Panc1 (cell line): ENCODE measurements around the gene BMP7. TPM values are rescaled to one million over a fixed set of nuclear protein-coding genes. Genes with fewer than 3 reads are reported as not detected.

Source experiments
- ATAC-seq: fragments of 200-7000 bp; cut with Tn5 transposase; 2 replicates; pipeline ENCODE4 v1.9.1; 2020; ENCODE audit warnings: mild to moderate bottlenecking, moderate library complexity
- BruUV-seq: library from RNA; stranded (reverse); fragments of 400-500 nt; replicated peaks from 2 replicates; lab custom pipeline; 2021; lab: Mats Ljungman, UMichigan
- CTCF ChIA-PET: fragments of 300-600 bp; sonication (Branson Sonifier 250); formaldehyde crosslinking; loops from one replicate; lab custom pipeline; 2022; ENCODE audit warnings: antibody characterized with exemption; lab: Charles Lee
- POLR2A ChIA-PET: fragments of 300-600 bp; sonication (Branson Sonifier 250); formaldehyde crosslinking; loops from one replicate; lab custom pipeline; 2022; ENCODE audit warnings: antibody characterized with exemption; lab: Charles Lee
- DNase-seq: peaks from one replicate; pipeline ENCODE4 v3.0.0-alpha.2; 2010; ENCODE audit warnings: low read depth, low spot score
- H3K27ac ChIP-seq: 2 replicates; pipeline ENCODE4 v1.5.1; 2011; ENCODE audit warnings: mild to moderate bottlenecking, low read length, inconsistent platforms
- H3K27me3 ChIP-seq: fragments of 200-500 bp; sonication (Bioruptor generic); 2 replicates; pipeline ENCODE4 v1.6.0; 2014; ENCODE audit warnings: low read length, inconsistent platforms; ENCODE audit not compliant: control insufficient read depth, insufficient read depth
- H3K36me3 ChIP-seq: fragments of 200-500 bp; sonication (Bioruptor generic); 2 replicates; pipeline ENCODE4 v1.5.1; 2014; ENCODE audit warnings: inconsistent platforms, mild to moderate bottlenecking, low read length, moderate library complexity; ENCODE audit not compliant: control insufficient read depth, insufficient read depth
- H3K4me1 ChIP-seq: 2 replicates; pipeline ENCODE4 v1.5.1; 2011; ENCODE audit warnings: inconsistent platforms, mild to moderate bottlenecking, low read length, moderate library complexity; ENCODE audit not compliant: control insufficient read depth, insufficient read depth
- H3K4me3 ChIP-seq, 2 experiments: 2 replicates each; pipeline ENCODE4 v1.5.1; 2011 to 2012; ENCODE audit warnings: low read depth in 2 of 2, low read length in 2 of 2, mild to moderate bottlenecking in 2 of 2, inconsistent platforms in 1 of 2, moderate library complexity in 1 of 2
- H3K9me3 ChIP-seq: fragments of 200-500 bp; sonication (Bioruptor generic); 2 replicates; pipeline ENCODE4 v1.5.1; 2014; ENCODE audit warnings: low read depth, mild to moderate bottlenecking, inconsistent platforms, low read length, moderate library complexity; ENCODE audit not compliant: control insufficient read depth, insufficient read depth
- CTCF ChIP-seq: fragments of 450-650 bp; IDR thresholded peaks from 2 replicates; pipeline ENCODE4 v1.5.1; 2017; ENCODE audit warnings: mild to moderate bottlenecking
- POLR2AphosphoS5 ChIP-seq: IDR thresholded peaks from 2 replicates; pipeline ENCODE4 v1.6.1; 2012; ENCODE audit warnings: mild to moderate bottlenecking, low read depth, low read length, moderate library complexity
- REST ChIP-seq, 2 experiments: IDR thresholded peaks; 2 replicates each; pipeline ENCODE4 v1.6.1; 2011 to 2012; ENCODE audit warnings: low read depth in 2 of 2, control low read depth in 1 of 2, low read length in 1 of 2, mild to moderate bottlenecking in 1 of 2, moderate library complexity in 1 of 2; ENCODE audit not compliant: insufficient read depth in 1 of 2
- SIN3A ChIP-seq: IDR thresholded peaks from 2 replicates; pipeline ENCODE4 v1.6.1; 2012; ENCODE audit warnings: low read depth, mild to moderate bottlenecking, low read length, moderate library complexity, borderline replicate concordance; ENCODE audit not compliant: insufficient read depth
- TCF7L2 ChIP-seq: IDR thresholded peaks from 2 replicates; pipeline ENCODE4 v1.6.1; 2011; ENCODE audit warnings: mild to moderate bottlenecking, low read depth, low read length, inconsistent platforms
- in situ Hi-C: cut with HindIII; loops from 2 replicates; pipeline ENCODE4 v1.10.0; 2016; ENCODE audit warnings: low sequenced_read_pairs, low pct_unique_long_range_greater_than_20kb
- intact Hi-C: fragments of 100-400 bp; cut with micrococcal nuclease; formaldehyde crosslinking; loops from one replicate; pipeline ENCODE4 v1.10.0; 2022; ENCODE audit not compliant: unreplicated experiment
- total RNA-seq: library from RNA; stranded (reverse); gene quantifications from one replicate; pipeline ENCODE4 v1.2.1, GENCODE V29; 2021; ENCODE audit not compliant: unreplicated experiment

The BMP7 gene
- total RNA-seq, 1 experiment from 2014 or later, result 11.5 TPM

DNA sequence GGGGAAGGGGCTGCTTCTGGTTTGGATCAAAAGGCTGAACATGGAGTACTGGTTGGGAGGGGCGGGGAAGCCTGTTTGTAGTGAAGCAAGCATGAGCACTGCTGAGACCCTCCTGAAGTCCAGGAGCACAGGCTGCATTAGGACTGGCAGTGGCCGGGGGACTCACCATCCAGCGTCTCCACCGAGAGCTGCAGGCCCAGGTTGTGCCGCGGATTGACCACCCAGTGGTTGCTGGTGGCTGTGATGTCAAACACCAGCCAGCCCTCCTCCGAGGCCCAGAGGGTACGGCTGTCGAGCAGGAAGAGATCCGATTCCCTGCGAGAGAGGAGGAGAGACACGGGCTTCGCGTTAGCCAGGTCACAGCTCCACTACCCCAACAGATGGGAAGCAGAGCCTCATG is 64.1 kb downstream of the BMP7 start:
- ATAC-seq (no peak), DNase-seq (no peak)
- TF ChIP-seq TCF7L2 (no peak), SIN3A (no peak), REST (IDR thresholded peaks at IDR 0.05; ENCODE audit: insufficient read depth in 1 of 2, low read depth in 2 of 2, low read length in 1 of 2) (no peak)
- CTCF ChIA-PET, result no interaction called here
- in situ Hi-C loops (no loop called here), intact Hi-C loops (no loop called here)
- BruUV-seq, result no TSS peak
- POLR2A ChIA-PET, result no interaction called here
- no peak overlapping the region for H3K27ac ChIP-seq
- H3K36me3 ChIP-seq, result no peaks in the 10 kb centered on the region
- H3K9me3 ChIP-seq, result peaks cover 5% of the 10 kb centered on the region; the same call in 1 of the 2 replicates
- H3K4me1 ChIP-seq, result no peaks in the 10 kb centered on the region
- no peaks in the 10 kb centered on the region for H3K27me3 ChIP-seq
- H3K4me3 ChIP-seq, result no peak overlapping the region

GRCh38 chr20:57200882-57201695 is 65.4 kb downstream of the BMP7 start:
- CTCF ChIA-PET, result no interaction called here
- DNase-seq (no peak), ATAC-seq (no peak)
- in situ Hi-C loops (no loop called here), intact Hi-C loops (no loop called here)
- no peak overlapping the region for H3K27ac ChIP-seq
- no peaks in the 10 kb centered on the region for H3K4me1 ChIP-seq
- no peaks in the 10 kb centered on the region for H3K9me3 ChIP-seq
- TF ChIP-seq REST (IDR thresholded peaks at IDR 0.05; ENCODE audit: insufficient read depth in 1 of 2, low read depth in 2 of 2, low read length in 1 of 2) (no peak), TCF7L2 (no peak), CTCF (no peak), SIN3A (no peak), POLR2AphosphoS5 (no peak)
- H3K36me3 ChIP-seq, result no peaks in the 10 kb centered on the region
- POLR2A ChIA-PET, result no interaction called here
- BruUV-seq, result no TSS peak
- no peaks in the 10 kb centered on the region for H3K27me3 ChIP-seq
- H3K4me3 ChIP-seq, result no peak overlapping the region
